HCT116 (cell line): ENCODE data around the gene SEC16A. TPM values are rescaled to one million over a fixed set of nuclear protein-coding genes. Genes with fewer than 3 reads are reported as not detected.

Source experiments
- ATAC-seq: fragments of 200-7000 bp; cut with Tn5 transposase; 2 replicates; pipeline ENCODE4 v1.9.1; 2020; ENCODE audit warnings: mild to moderate bottlenecking, moderate library complexity
- BruUV-seq: library from RNA; stranded (reverse); fragments of 400-500 nt; replicated peaks from 2 replicates; lab custom pipeline; 2021; lab: Mats Ljungman, UMichigan
- CTCF ChIA-PET: fragments of 300-600 bp; sonication (Branson Sonifier 250); formaldehyde crosslinking; loops from one replicate; lab custom pipeline; 2021; ENCODE audit warnings: antibody characterized with exemption; lab: Charles Lee
- POLR2A ChIA-PET: fragments of 300-600, 350-600 bp; sonication (Branson Sonifier 250); formaldehyde crosslinking; loops from one replicate; lab custom pipeline; 2021; ENCODE audit warnings: antibody characterized with exemption; lab: Charles Lee
- RAD21 ChIA-PET, 2 experiments: fragments of 300-600 bp; sonication (Branson Sonifier 250); formaldehyde crosslinking; loops; one replicate each; lab custom pipeline; 2023; ENCODE audit warnings: low total read pairs in 2 of 2; ENCODE audit not compliant: uncharacterized antibody in 2 of 2, unreplicated experiment in 2 of 2, low non-redundant PET in 1 of 2; lab: Charles Lee
- DNase-seq: peaks from one replicate; pipeline ENCODE4 v3.0.0-alpha.2; 2010; ENCODE audit warnings: low read depth, low spot score
- H2AFZ ChIP-seq: fragments of 200-600 bp; shearing (Covaris generic), sonication (generic); 2 replicates; pipeline ENCODE4 v1.6.1; 2017; ENCODE audit warnings: low read depth, mixed run types, mixed read lengths, antibody characterized with exemption, low read length; ENCODE audit not compliant: poor library complexity, severe bottlenecking
- H3K27ac ChIP-seq: 2 replicates; pipeline ENCODE4 v1.5.1; 2012; ENCODE audit warnings: low read depth, low read length
- H3K27me3 ChIP-seq: fragments of 200-600 bp; sonication (generic); 2 replicates; pipeline ENCODE4 v1.6.1; 2016; ENCODE audit warnings: mixed run types, low read length, mixed read lengths; ENCODE audit not compliant: insufficient read depth
- H3K36me3 ChIP-seq, 2 experiments: fragments of 200-500 bp in 1 of 2; fragments of 200-600 bp in 1 of 2; sonication (Bioruptor generic) in 1 of 2; sonication (generic) in 1 of 2; 2 replicates each; pipeline versions ENCODE4 v1.5.1 to v1.6.1; 2014 to 2016; ENCODE audit warnings: low read length in 2 of 2, inconsistent platforms in 1 of 2, mixed read lengths in 1 of 2, mixed run types in 1 of 2; ENCODE audit not compliant: insufficient read depth in 2 of 2, control insufficient read depth in 1 of 2
- H3K4me1 ChIP-seq, 2 experiments: fragments of 200-600 bp in 1 of 2; sonication (generic) in 1 of 2; 2 replicates each; pipeline versions ENCODE4 v1.5.1 to v1.6.1; 2012 to 2017; ENCODE audit warnings: low read length in 2 of 2, inconsistent platforms in 1 of 2, mild to moderate bottlenecking in 1 of 2, mixed read lengths in 1 of 2, mixed run types in 1 of 2, moderate library complexity in 1 of 2; ENCODE audit not compliant: insufficient read depth in 2 of 2, control insufficient read depth in 1 of 2
- H3K4me2 ChIP-seq: fragments of 200-600 bp; sonication (generic); 2 replicates; pipeline ENCODE4 v1.6.1; 2017; ENCODE audit warnings: mixed run types, low read length, mixed read lengths
- H3K4me3 ChIP-seq, 2 experiments: fragments of 200-600 bp in 1 of 2; sonication (generic) in 1 of 2; replicated peaks in 1 of 2; 2 replicates each; pipeline ENCODE4 v1.5.1; 2011 to 2016; ENCODE audit warnings: low read length in 2 of 2, control low read depth in 1 of 2, low read depth in 1 of 2, mild to moderate bottlenecking in 1 of 2, mixed read lengths in 1 of 2, mixed run types in 1 of 2
- H3K79me2 ChIP-seq: fragments of 200-600 bp; sonication (generic); 2 replicates; pipeline ENCODE4 v1.6.1; 2017; ENCODE audit warnings: mild to moderate bottlenecking, mixed run types, low read length, moderate library complexity, mixed read lengths; ENCODE audit not compliant: insufficient read depth
- H3K9ac ChIP-seq: fragments of 200-600 bp; sonication (generic); 2 replicates; pipeline ENCODE4 v1.6.1; 2016; ENCODE audit warnings: low read length, mixed read lengths
- H3K9me2 ChIP-seq: fragments of 200-600 bp; sonication (generic), shearing (Covaris generic); 2 replicates; pipeline ENCODE4 v1.6.1; 2017; ENCODE audit warnings: mixed run types, mild to moderate bottlenecking, moderate library complexity; ENCODE audit not compliant: insufficient read depth
- H3K9me3 ChIP-seq, 2 experiments: fragments of 200-500 bp in 1 of 2; fragments of 200-600 bp in 1 of 2; sonication (Bioruptor generic) in 1 of 2; sonication (generic) in 1 of 2; 2 replicates each; pipeline ENCODE4 v1.6.1; 2014 to 2017; ENCODE audit warnings: low read length in 2 of 2, mixed read lengths in 2 of 2, inconsistent platforms in 1 of 2, low read depth in 1 of 2, mild to moderate bottlenecking in 1 of 2, mixed run types in 1 of 2, moderate library complexity in 1 of 2; ENCODE audit not compliant: control insufficient read depth in 1 of 2, insufficient read depth in 1 of 2
- H4K20me1 ChIP-seq: fragments of 200-600 bp; sonication (generic), shearing (Covaris generic); 2 replicates; pipeline ENCODE4 v1.6.1; 2017; ENCODE audit warnings: mixed run types, mild to moderate bottlenecking, moderate library complexity; ENCODE audit not compliant: insufficient read depth
- CBX3 ChIP-seq: IDR thresholded peaks from 2 replicates; pipeline ENCODE4 v1.6.1; 2012; ENCODE audit warnings: low read depth
- EGR1 ChIP-seq: IDR thresholded peaks from 2 replicates; pipeline ENCODE4 v1.6.1; 2012; ENCODE audit warnings: low read depth
- EZH2 ChIP-seq: fragments of 200-600 bp; sonication (generic); IDR thresholded peaks from 2 replicates; pipeline ENCODE4 v1.6.1; 2017; ENCODE audit warnings: antibody characterized with exemption, mixed run types
- FOSL1 ChIP-seq: IDR thresholded peaks from 2 replicates; pipeline ENCODE4 v1.6.1; 2012; ENCODE audit warnings: low read depth
- JUND ChIP-seq: IDR thresholded peaks from 2 replicates; pipeline ENCODE4 v1.6.1; 2012
- MAX ChIP-seq: IDR thresholded peaks from 2 replicates; pipeline ENCODE4 v1.6.1; 2012
- POLR2AphosphoS5 ChIP-seq: IDR thresholded peaks from 2 replicates; pipeline ENCODE4 v1.6.1; 2011; ENCODE audit warnings: mild to moderate bottlenecking, low read depth, low read length, moderate library complexity
- RAD21 ChIP-seq: IDR thresholded peaks from 2 replicates; pipeline ENCODE4 v1.6.1; 2012; ENCODE audit warnings: low read depth, mild to moderate bottlenecking
- SP1 ChIP-seq: IDR thresholded peaks from 2 replicates; pipeline ENCODE4 v1.6.1; 2012; ENCODE audit warnings: low read depth
- SRF ChIP-seq: IDR thresholded peaks from 2 replicates; pipeline ENCODE4 v1.6.1; 2012; ENCODE audit warnings: low read depth
- YY1 ChIP-seq: IDR thresholded peaks from 2 replicates; pipeline ENCODE4 v1.6.1; 2011; ENCODE audit warnings: low read length, low read depth, moderate library complexity, mild to moderate bottlenecking; ENCODE audit not compliant: insufficient replicate concordance; ENCODE audit errors: extremely low read depth
- intact Hi-C: fragments of 100-400 bp; cut with micrococcal nuclease; formaldehyde crosslinking; loops from 2 replicates; pipeline ENCODE4 v1.10.0; 2022
- total RNA-seq: library from RNA; stranded (reverse); gene quantifications from one replicate; pipeline ENCODE4 v1.2.1, GENCODE V29; 2021; ENCODE audit not compliant: unreplicated experiment
- TF ChIP-seq, protein P1 (sequence below): IDR thresholded peaks from 2 replicates; pipeline ENCODE4 v1.6.1; 2011; ENCODE audit warnings: mild to moderate bottlenecking, low read length, moderate library complexity; ENCODE audit not compliant: insufficient replicate concordance; ENCODE audit errors: extremely low read depth

Gene SEC16A
- total RNA-seq, 1 experiment from 2014 or later = 49.8 TPM

DNA sequence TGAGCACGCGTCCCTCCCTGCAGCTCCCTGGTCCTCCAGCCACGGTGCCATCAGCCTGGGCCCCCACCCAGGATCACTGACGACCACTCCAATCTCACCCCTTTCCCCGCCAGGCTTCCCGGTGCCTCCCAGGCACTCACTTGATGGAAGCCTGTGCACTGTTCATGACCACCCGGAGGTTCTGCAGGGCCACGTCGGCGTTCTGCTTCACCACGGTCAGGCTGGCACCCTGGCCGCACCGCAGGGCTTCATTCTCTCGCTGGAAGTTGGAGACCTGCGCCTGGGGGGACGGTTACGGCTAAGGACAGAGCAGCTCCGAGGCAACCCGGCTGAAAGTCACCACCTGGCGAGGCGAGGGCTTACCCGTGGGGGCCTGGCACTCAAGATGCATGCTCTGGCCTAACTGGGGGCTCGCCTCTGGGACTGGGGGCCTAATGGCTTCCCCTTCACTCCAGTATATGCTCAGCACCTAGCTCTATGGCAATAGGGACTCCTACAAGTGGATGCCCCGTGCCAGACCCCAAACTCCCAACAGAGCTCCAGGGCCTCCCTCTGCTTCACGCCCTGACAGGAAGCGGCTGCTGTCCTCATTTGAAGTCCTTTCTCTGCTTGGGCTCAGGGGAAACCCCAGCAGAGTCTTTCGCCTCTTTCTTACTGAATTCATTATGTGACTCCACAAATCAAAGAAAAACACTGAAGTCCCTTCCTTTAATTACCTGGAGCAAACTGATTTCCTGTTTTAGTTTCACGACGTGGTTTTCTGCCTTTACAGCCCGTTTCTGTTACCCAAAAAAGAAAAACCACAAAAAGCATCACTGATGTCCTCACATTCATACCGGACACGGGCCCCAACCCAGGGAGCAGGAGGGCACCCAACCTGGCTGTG lies 78.7 kb downstream of the SEC16A start:
- BruUV-seq = no TSS peak
- Histone ChIP-seq H2AFZ (no peak overlapping the region), H3K27me3 (no peaks in the 10 kb centered on the region), H3K27ac (no peak overlapping the region), H3K4me3 (no peak overlapping the region), H3K4me1 (peaks cover 4 to 14% of the 10 kb centered on the region in 2 experiments; a peak in 3 of 4 replicates), H3K9ac (no peak overlapping the region), H3K79me2 (peaks cover 34% of the 10 kb centered on the region), H3K9me3 (no peaks in the 10 kb centered on the region), H3K9me2 (no peaks in the 10 kb centered on the region), H4K20me1 (no peaks in the 10 kb centered on the region), H3K4me2 (no peak overlapping the region), H3K36me3 (peaks cover 32 to 39% of the 10 kb centered on the region in 2 experiments; a peak in 3 of 4 replicates)
- intact Hi-C loops = no loop called here
- no peak for TF ChIP-seq POLR2AphosphoS5
- no peak for TF ChIP-seq EGR1
- TF ChIP-seq RAD21 = no peak
- TF ChIP-seq EZH2 = no peak
- ATAC-seq = no peak
- ChIA-PET CTCF (interaction anchor here (0.9 kb wide), 1 partner anchor 228 kb away, joined by 6 read pairs; no protein-coding TSS in a partner anchor), POLR2A (no interaction called here), RAD21 (no interaction called here)
- DNase-seq = no peak

DNA sequence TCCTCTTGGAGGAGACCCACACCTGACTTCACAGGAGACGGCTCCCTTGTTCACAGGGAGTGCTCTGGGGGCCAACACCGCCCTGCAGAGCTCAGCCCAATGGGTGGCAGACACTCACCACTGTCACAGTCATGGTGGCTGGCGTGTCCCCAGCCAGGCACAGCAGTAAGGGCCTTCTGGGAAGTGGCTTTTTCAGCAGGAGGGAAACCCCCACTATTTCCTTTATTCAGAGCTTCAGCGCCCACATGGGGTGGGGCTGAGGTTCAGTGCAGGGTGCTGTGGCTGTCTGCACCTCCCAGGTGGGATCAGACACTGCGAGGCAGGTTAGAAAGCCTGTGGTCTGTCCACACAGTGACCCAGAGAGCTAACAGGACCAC lies 79.3 kb downstream of the SEC16A start:
- no peaks in the 10 kb centered on the region for H4K20me1 ChIP-seq
- POLR2A ChIA-PET = no interaction called here
- ATAC-seq (no peak), DNase-seq (no peak)
- H3K27ac ChIP-seq = no peak overlapping the region
- H2AFZ ChIP-seq = no peak overlapping the region
- intact Hi-C loops = no loop called here
- H3K4me1 ChIP-seq = peaks cover 5 to 13% of the 10 kb centered on the region in 2 experiments
- H3K9me3 ChIP-seq = no peaks in the 10 kb centered on the region
- no peak overlapping the region for H3K4me2 ChIP-seq
- no peak for TF ChIP-seq EGR1
- TF ChIP-seq SRF = no peak
- TF ChIP-seq JUND = no peak
- TF ChIP-seq FOSL1 = no peak
- no peak for TF ChIP-seq SP1
- TF ChIP-seq, protein P1, sequence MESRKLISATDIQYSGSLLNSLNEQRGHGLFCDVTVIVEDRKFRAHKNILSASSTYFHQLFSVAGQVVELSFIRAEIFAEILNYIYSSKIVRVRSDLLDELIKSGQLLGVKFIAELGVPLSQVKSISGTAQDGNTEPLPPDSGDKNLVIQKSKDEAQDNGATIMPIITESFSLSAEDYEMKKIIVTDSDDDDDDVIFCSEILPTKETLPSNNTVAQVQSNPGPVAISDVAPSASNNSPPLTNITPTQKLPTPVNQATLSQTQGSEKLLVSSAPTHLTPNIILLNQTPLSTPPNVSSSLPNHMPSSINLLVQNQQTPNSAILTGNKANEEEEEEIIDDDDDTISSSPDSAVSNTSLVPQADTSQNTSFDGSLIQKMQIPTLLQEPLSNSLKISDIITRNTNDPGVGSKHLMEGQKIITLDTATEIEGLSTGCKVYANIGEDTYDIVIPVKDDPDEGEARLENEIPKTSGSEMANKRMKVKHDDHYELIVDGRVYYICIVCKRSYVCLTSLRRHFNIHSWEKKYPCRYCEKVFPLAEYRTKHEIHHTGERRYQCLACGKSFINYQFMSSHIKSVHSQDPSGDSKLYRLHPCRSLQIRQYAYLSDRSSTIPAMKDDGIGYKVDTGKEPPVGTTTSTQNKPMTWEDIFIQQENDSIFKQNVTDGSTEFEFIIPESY = no peak
- TF ChIP-seq RAD21 = no peak
- no peak for TF ChIP-seq EZH2
- no peak for TF ChIP-seq YY1
- TF ChIP-seq CBX3 = no peak
- no peak for TF ChIP-seq MAX
- no peaks in the 10 kb centered on the region for H3K27me3 ChIP-seq
- no peak overlapping the region for H3K9ac ChIP-seq
- RAD21 ChIA-PET = no interaction called here
- H3K4me3 ChIP-seq = no peak overlapping the region
- H3K9me2 ChIP-seq = no peaks in the 10 kb centered on the region
- no TSS peak for BruUV-seq
- CTCF ChIA-PET = interaction anchor here (0.9 kb wide), 1 partner anchor 228 kb away, joined by 6 read pairs; no protein-coding TSS in a partner anchor
- peaks cover 34% of the 10 kb centered on the region for H3K79me2 ChIP-seq
- H3K36me3 ChIP-seq = peaks cover 32 to 42% of the 10 kb centered on the region in 2 experiments; a peak in 3 of 4 replicates
